H1 (cell line): ENCODE measurements around the gene KATNAL2. TPM values are rescaled to one million over a fixed set of nuclear protein-coding genes. Genes with fewer than 3 reads are reported as not detected.
"Not testable (repeated sequence)": the region's sequence is repeated elsewhere in the genome, so short reads cannot be mapped to it uniquely, and the experiment has no call there.

ENCODE experiments used
- CTCF ChIA-PET: fragments of 300-600 bp; sonication (Branson Sonifier 250); formaldehyde crosslinking; loops from one replicate; lab custom pipeline; 2021; ENCODE audit not compliant: partially characterized antibody; lab: Charles Lee
- POLR2A ChIA-PET: fragments of 300-600 bp; sonication (Branson Sonifier 250); formaldehyde crosslinking; loops from one replicate; lab custom pipeline; 2021; ENCODE audit warnings: inconsistent platforms; ENCODE audit not compliant: partially characterized antibody; lab: Charles Lee
- DNase-seq, 2 experiments: peaks; one replicate each; pipeline versions ENCODE4 v3.0.0 to v3.0.0-alpha.2; 2010 to 2022; ENCODE audit warnings: low spot score in 2 of 2, low read depth in 1 of 2, mixed read lengths in 1 of 2
- FAIRE-seq: peaks from 2 replicates; lab custom pipeline; 2011; peaks lifted over from hg19 to GRCh38; lab: Jason Lieb, UNC
- H2AFZ ChIP-seq: 2 replicates; pipeline ENCODE4 v1.8.1; 2012; ENCODE audit warnings: low read length, inconsistent platforms
- H2AK5ac ChIP-seq: 2 replicates; pipeline ENCODE4 v1.6.1; 2013; ENCODE audit warnings: low read depth, low read length
- H2BK120ac ChIP-seq: replicated peaks from 2 replicates; pipeline ENCODE3; 2013; ENCODE audit warnings: low read depth, low read length, inconsistent platforms
- H2BK12ac ChIP-seq: 2 replicates; pipeline ENCODE4 v1.6.1; 2013; ENCODE audit warnings: low read depth, low read length
- H2BK15ac ChIP-seq: 2 replicates; pipeline ENCODE4 v1.6.1; 2013; ENCODE audit warnings: low read length
- H2BK20ac ChIP-seq: 2 replicates; pipeline ENCODE4 v1.6.1; 2013; ENCODE audit warnings: low read length
- H2BK5ac ChIP-seq: 2 replicates; pipeline ENCODE4 v1.6.1; 2013; ENCODE audit warnings: low read depth, low read length
- H3K14ac ChIP-seq: 2 replicates; pipeline ENCODE4 v1.6.1; 2013; ENCODE audit warnings: inconsistent platforms; ENCODE audit not compliant: insufficient read length
- H3K18ac ChIP-seq: 2 replicates; pipeline ENCODE4 v1.6.1; 2013; ENCODE audit warnings: low read length; ENCODE audit errors: extremely low read depth
- H3K23ac ChIP-seq: 2 replicates; pipeline ENCODE4 v1.6.1; 2013; ENCODE audit warnings: inconsistent platforms; ENCODE audit not compliant: insufficient read length
- H3K23me2 ChIP-seq: 2 replicates; pipeline ENCODE4 v1.6.1; 2013; ENCODE audit warnings: low read depth, low read length
- H3K27ac ChIP-seq: 2 replicates; pipeline ENCODE4 v1.6.1; 2011; ENCODE audit warnings: low read depth, low read length, inconsistent platforms
- H3K27me3 ChIP-seq, 4 experiments: replicated peaks in 1 of 4; 1 replicate in 1 of 4; 2 replicates in 3 of 4; pipeline versions ENCODE4 v1.6.1 to v1.8.1; 2011 to 2013; ENCODE audit warnings: low read length in 3 of 4, mild to moderate bottlenecking in 3 of 4, inconsistent platforms in 2 of 4, mixed read lengths in 2 of 4, moderate library complexity in 1 of 4; ENCODE audit not compliant: control insufficient read depth in 3 of 4, insufficient read depth in 3 of 4; ENCODE audit errors: extremely low read depth in 1 of 4
- H3K36me3 ChIP-seq, 4 experiments: 2 replicates each; pipeline versions ENCODE4 v1.6.1 to v1.8.1; 2011 to 2013; ENCODE audit warnings: mild to moderate bottlenecking in 4 of 4, low read length in 3 of 4, moderate library complexity in 2 of 4, control low read depth in 1 of 4, inconsistent platforms in 1 of 4; ENCODE audit not compliant: insufficient read depth in 4 of 4, control insufficient read depth in 2 of 4
- H3K4ac ChIP-seq: replicated peaks from 2 replicates; pipeline ENCODE3; 2013; ENCODE audit warnings: low read length, low read depth, mixed read lengths, inconsistent platforms; ENCODE audit not compliant: insufficient read length
- H3K4me1 ChIP-seq, 4 experiments: replicated peaks in 1 of 4; 1 replicate in 1 of 4; 2 replicates in 3 of 4; pipeline versions ENCODE4 v1.6.1 to v1.8.1; 2011 to 2013; ENCODE audit warnings: low read length in 3 of 4, inconsistent platforms in 2 of 4, mixed read lengths in 1 of 4; ENCODE audit not compliant: insufficient read depth in 4 of 4, control insufficient read depth in 3 of 4
- H3K4me2 ChIP-seq, 2 experiments: 2 replicates each; pipeline versions ENCODE4 v1.6.1 to v1.8.1; 2011 to 2013; ENCODE audit warnings: low read depth in 2 of 2, low read length in 2 of 2, control low read depth in 1 of 2, inconsistent platforms in 1 of 2, mild to moderate bottlenecking in 1 of 2; ENCODE audit not compliant: insufficient read depth in 1 of 2
- H3K4me3 ChIP-seq, 4 experiments: fragments of 200-600, 300-600 bp in 1 of 4; sonication (generic), shearing (Covaris generic), sonication (Bioruptor Twin) in 1 of 4; 2 replicates each; pipeline versions ENCODE4 v1.5.1 to v1.8.1; 2011 to 2016; ENCODE audit warnings: low read length in 4 of 4, low read depth in 3 of 4, control low read depth in 2 of 4, inconsistent platforms in 2 of 4, mild to moderate bottlenecking in 2 of 4, mixed read lengths in 1 of 4, moderate library complexity in 1 of 4; ENCODE audit not compliant: insufficient read depth in 2 of 4; ENCODE audit errors: extremely low read depth in 1 of 4
- H3K56ac ChIP-seq: replicated peaks from 2 replicates; pipeline ENCODE3; 2013; ENCODE audit warnings: low read depth, mild to moderate bottlenecking, mixed read lengths, low read length, inconsistent platforms; ENCODE audit not compliant: insufficient read length
- H3K79me1 ChIP-seq: 2 replicates; pipeline ENCODE4 v1.6.1; 2013; ENCODE audit warnings: low read depth, low read length, control low read depth
- H3K79me2 ChIP-seq, 2 experiments: 2 replicates each; pipeline versions ENCODE4 v1.6.1 to v1.8.1; 2012 to 2013; ENCODE audit warnings: low read length in 2 of 2, mild to moderate bottlenecking in 2 of 2, inconsistent platforms in 1 of 2; ENCODE audit not compliant: insufficient read depth in 2 of 2, control insufficient read depth in 1 of 2
- H3K9ac ChIP-seq, 4 experiments: replicated peaks in 1 of 4; 1 replicate in 1 of 4; 2 replicates in 3 of 4; pipeline versions ENCODE4 v1.6.1 to v1.8.1; 2011 to 2013; ENCODE audit warnings: low read depth in 3 of 4, low read length in 3 of 4, control low read depth in 2 of 4, mild to moderate bottlenecking in 2 of 4, moderate library complexity in 2 of 4, inconsistent platforms in 1 of 4; ENCODE audit errors: extremely low read depth in 1 of 4
- H3K9me3 ChIP-seq, 2 experiments: 2 replicates each; pipeline versions ENCODE4 v1.6.1 to v1.8.1; 2012 to 2013; ENCODE audit warnings: mild to moderate bottlenecking in 2 of 2, moderate library complexity in 2 of 2, control low read depth in 1 of 2, inconsistent platforms in 1 of 2, low read depth in 1 of 2, low read length in 1 of 2, mixed read lengths in 1 of 2; ENCODE audit not compliant: insufficient read depth in 2 of 2
- H4K20me1 ChIP-seq, 2 experiments: replicated peaks in 1 of 2; 2 replicates each; pipeline versions ENCODE3 to v1.8.1; 2011 to 2013; ENCODE audit warnings: inconsistent platforms in 2 of 2, low read length in 2 of 2, mild to moderate bottlenecking in 1 of 2; ENCODE audit not compliant: insufficient read depth in 2 of 2, control insufficient read depth in 1 of 2
- H4K5ac ChIP-seq: 2 replicates; pipeline ENCODE4 v1.6.1; 2013; ENCODE audit warnings: low read length, low read depth, mixed read lengths, inconsistent platforms; ENCODE audit not compliant: insufficient read length
- H4K8ac ChIP-seq: 2 replicates; pipeline ENCODE4 v1.8.0; 2013; ENCODE audit warnings: mild to moderate bottlenecking, moderate library complexity, low read length, inconsistent platforms; ENCODE audit not compliant: insufficient read depth; ENCODE audit errors: extremely low read depth
- H4K91ac ChIP-seq: replicated peaks from 2 replicates; pipeline ENCODE3; 2013; ENCODE audit warnings: low read length, mixed read lengths, inconsistent platforms; ENCODE audit not compliant: insufficient read length
- WGBS, 2 experiments: shearing (Covaris generic) in 1 of 2; methylation state at CpG; one replicate each; pipeline versions ENCODE4 v1.1.6 to v1.1.7; 2013 to 2015; ENCODE audit warnings: low lambda C conversion rate in 2 of 2, mixed read lengths in 2 of 2, inconsistent platforms in 1 of 2, low coverage in 1 of 2, missing lambda C conversion rate in 1 of 2; ENCODE audit not compliant: insufficient replicate concordance in 2 of 2, insufficient coverage in 1 of 2, insufficient read length in 1 of 2; ENCODE audit errors: extremely low coverage in 1 of 2, missing lambda C conversion rate in 1 of 2; 5-methylcytosine and 5-hydroxymethylcytosine counted together
- polyA plus RNA-seq, 7 experiments: library from polyadenylated mRNA; depleted of rRNA in 3 of 7; stranded (reverse) in 5 of 7; unstranded in 2 of 7; fragments of >200 nt in 5 of 7; fragments of 200-250 nt in 2 of 7; gene quantifications; 1 replicate in 5 of 7; 2 replicates in 1 of 7; 4 replicates in 1 of 7; pipeline versions ENCODE4 v1.2.1 to v1.2.3, GENCODE V29; 2011 to 2013; ENCODE audit warnings: missing spikeins in 2 of 7, mixed read lengths in 2 of 7
- total RNA-seq: library from RNA; stranded (reverse); fragmentation: NEBNext Ultra II Directional; extraction: Animal tissue kit (Norgen Biotek cat#: 25700); gene quantifications from 2 replicates; pipeline ENCODE4 v1.2.1, GENCODE V29; 2021

KATNAL2 gene
- total and polyA plus RNA-seq, 2 of the 8 experiments (the other 6 are each of a cell fraction or from before 2014, with no cell fraction given): 10.0 to 15.2 TPM

- H2AK5ac ChIP-seq, H4K91ac ChIP-seq, H3K36me3 ChIP-seq, H4K8ac ChIP-seq, H3K14ac ChIP-seq, DNase-seq, H3K4ac ChIP-seq, H3K4me2 ChIP-seq, H3K23me2 ChIP-seq, H4K20me1 ChIP-seq, H3K9ac ChIP-seq, H3K18ac ChIP-seq, H3K23ac ChIP-seq, H3K27ac ChIP-seq, POLR2A ChIA-PET, H4K5ac ChIP-seq, H2BK20ac ChIP-seq, FAIRE-seq, H3K4me1 ChIP-seq, H3K9me3 ChIP-seq, H3K79me2 ChIP-seq, H3K79me1 ChIP-seq, H2BK5ac ChIP-seq, CTCF ChIA-PET, H2BK12ac ChIP-seq, H2AFZ ChIP-seq, H3K4me3 ChIP-seq, H2BK120ac ChIP-seq, H2BK15ac ChIP-seq, H3K56ac ChIP-seq, H3K27me3 ChIP-seq: not testable (repeated sequence)
- WGBS, 2 experiments: no CpG with 5 or more reads among the region's 19 CpGs
Observed at GRCh38 chr18:47020757-47021156, 103.4 kb downstream of the KATNAL2 start.

GRCh38 chr18:47022821-47023220, 105.4 kb downstream of the KATNAL2 start:
- H3K4me3 ChIP-seq, H4K5ac ChIP-seq, H4K8ac ChIP-seq, FAIRE-seq, H3K56ac ChIP-seq, H3K79me1 ChIP-seq, H3K23me2 ChIP-seq, POLR2A ChIA-PET, H3K27ac ChIP-seq, H4K20me1 ChIP-seq, H2BK5ac ChIP-seq, DNase-seq, H2BK15ac ChIP-seq, H3K9ac ChIP-seq, H3K9me3 ChIP-seq, H3K4me2 ChIP-seq, H2BK120ac ChIP-seq, H3K23ac ChIP-seq, H2AFZ ChIP-seq, H2BK12ac ChIP-seq, H3K18ac ChIP-seq, H4K91ac ChIP-seq, H3K36me3 ChIP-seq, H3K4ac ChIP-seq, H2BK20ac ChIP-seq, H2AK5ac ChIP-seq, H3K14ac ChIP-seq, H3K4me1 ChIP-seq, CTCF ChIA-PET, H3K79me2 ChIP-seq, H3K27me3 ChIP-seq: not testable (repeated sequence)
- no CpG with 5 or more reads among the region's 29 CpGs for whole genome bisulfite sequencing, 2 experiments
